ENCODE results near the gene DHRS9. TPM values are rescaled to one million over a fixed set of nuclear protein-coding genes. Genes with fewer than 3 reads are reported as not detected.

The DHRS9 gene
- total and polyA plus RNA-seq, 2 experiments from 2014 or later, result not detected

DNA sequence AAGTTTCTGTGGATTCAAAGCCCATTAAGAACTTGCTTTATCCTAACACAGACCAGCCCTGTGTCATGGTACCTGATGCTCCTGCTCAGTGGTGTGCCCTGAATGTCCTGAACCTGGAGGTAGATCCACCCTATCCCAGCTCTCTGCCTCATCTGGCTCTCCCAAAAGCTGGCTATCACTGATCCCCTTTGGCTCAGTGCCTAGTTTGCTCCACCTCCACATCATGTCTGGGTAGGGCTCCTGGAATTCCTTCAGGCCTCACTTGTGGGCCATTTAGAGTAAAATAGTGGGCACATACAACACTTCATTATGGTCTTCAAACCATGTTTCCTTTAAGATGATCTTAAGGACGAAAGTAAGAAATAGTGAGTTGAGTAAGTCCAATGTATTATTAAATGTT lies 33.5 kb upstream of the DHRS9 start (continued):
- TF ChIP-seq EZH2 (IDR thresholded peaks at IDR 0.05; ENCODE audit: low read depth, unreplicated experiment) (no peak), ZNF331 (CRISPR knock-in tag; IDR thresholded peaks at IDR 0.05; ENCODE audit: low read depth) (no peak), JUNB (IDR thresholded peaks at IDR 0.05; ENCODE audit: unreplicated experiment) (no peak), NANOG (IDR thresholded peaks at IDR 0.05; ENCODE audit: borderline replicate concordance) (no peak), EZH2phosphoT487 (IDR thresholded peaks at IDR 0.05; ENCODE audit: unreplicated experiment) (no peak), POLR2AphosphoS5 (IDR thresholded peaks at IDR 0.05; ENCODE audit: low read depth) (no peak), STAT1 (IDR thresholded peaks at IDR 0.05; ENCODE audit: unreplicated experiment) (no peak)
- TF ChIP-seq, protein P1, sequence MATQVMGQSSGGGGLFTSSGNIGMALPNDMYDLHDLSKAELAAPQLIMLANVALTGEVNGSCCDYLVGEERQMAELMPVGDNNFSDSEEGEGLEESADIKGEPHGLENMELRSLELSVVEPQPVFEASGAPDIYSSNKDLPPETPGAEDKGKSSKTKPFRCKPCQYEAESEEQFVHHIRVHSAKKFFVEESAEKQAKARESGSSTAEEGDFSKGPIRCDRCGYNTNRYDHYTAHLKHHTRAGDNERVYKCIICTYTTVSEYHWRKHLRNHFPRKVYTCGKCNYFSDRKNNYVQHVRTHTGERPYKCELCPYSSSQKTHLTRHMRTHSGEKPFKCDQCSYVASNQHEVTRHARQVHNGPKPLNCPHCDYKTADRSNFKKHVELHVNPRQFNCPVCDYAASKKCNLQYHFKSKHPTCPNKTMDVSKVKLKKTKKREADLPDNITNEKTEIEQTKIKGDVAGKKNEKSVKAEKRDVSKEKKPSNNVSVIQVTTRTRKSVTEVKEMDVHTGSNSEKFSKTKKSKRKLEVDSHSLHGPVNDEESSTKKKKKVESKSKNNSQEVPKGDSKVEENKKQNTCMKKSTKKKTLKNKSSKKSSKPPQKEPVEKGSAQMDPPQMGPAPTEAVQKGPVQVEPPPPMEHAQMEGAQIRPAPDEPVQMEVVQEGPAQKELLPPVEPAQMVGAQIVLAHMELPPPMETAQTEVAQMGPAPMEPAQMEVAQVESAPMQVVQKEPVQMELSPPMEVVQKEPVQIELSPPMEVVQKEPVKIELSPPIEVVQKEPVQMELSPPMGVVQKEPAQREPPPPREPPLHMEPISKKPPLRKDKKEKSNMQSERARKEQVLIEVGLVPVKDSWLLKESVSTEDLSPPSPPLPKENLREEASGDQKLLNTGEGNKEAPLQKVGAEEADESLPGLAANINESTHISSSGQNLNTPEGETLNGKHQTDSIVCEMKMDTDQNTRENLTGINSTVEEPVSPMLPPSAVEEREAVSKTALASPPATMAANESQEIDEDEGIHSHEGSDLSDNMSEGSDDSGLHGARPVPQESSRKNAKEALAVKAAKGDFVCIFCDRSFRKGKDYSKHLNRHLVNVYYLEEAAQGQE (IDR thresholded peaks at IDR 0.05; ENCODE audit: unreplicated experiment), result no peak
- TF ChIP-seq, protein P2, sequence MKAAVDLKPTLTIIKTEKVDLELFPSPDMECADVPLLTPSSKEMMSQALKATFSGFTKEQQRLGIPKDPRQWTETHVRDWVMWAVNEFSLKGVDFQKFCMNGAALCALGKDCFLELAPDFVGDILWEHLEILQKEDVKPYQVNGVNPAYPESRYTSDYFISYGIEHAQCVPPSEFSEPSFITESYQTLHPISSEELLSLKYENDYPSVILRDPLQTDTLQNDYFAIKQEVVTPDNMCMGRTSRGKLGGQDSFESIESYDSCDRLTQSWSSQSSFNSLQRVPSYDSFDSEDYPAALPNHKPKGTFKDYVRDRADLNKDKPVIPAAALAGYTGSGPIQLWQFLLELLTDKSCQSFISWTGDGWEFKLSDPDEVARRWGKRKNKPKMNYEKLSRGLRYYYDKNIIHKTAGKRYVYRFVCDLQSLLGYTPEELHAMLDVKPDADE (IDR thresholded peaks at IDR 0.05), result no peak

DNA sequence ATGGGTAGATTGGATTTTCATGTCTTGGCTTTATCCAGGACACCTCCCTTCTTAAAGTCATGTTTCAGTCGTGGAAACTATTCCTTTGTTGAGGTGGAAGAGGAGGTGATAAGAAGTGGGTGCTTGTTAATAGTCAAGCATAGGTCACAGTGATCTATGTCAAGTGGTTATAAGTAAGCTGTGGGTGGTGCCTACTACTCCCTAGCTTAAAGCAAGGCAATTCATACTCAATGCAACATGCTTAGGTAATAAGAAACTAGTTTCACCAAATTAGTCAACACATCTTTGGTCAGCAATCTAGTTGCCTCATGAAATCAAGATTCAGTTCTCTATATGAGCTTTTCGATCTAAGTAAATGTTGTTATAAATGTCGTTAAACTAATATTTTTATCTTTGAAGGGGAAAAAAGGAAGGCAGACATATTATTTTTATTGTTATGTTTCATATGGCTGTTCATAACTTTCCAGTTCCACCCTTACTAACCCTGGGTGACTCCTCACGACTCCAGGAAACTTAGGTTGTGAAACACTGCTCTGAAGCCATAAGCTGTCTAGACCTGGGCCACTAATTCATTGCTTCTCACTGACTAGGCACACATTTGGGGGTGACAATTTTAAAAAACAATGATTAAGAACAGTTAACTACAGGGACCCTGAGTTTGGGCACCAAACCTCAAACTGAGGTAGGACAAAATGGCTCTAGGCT lies 32.5 kb upstream of the DHRS9 start:
- H3K36me3 Mint-ChIP-seq (ENCODE audit: low read depth), result peaks cover 1% of the 10 kb centered on the region; the same call in 1 of the 3 replicates
- no peaks in the 10 kb centered on the region; the same call in 2 of the 3 replicates for H3K9me3 Mint-ChIP-seq
- DNase-seq (ENCODE audit: low spot score) (no peak), ATAC-seq (no peak)
- no peaks in the 10 kb centered on the region for H3K27me3 Mint-ChIP-seq (ENCODE audit: insufficient read depth, low read depth, poor library complexity)
- Histone ChIP-seq H3K4me2 (no peak overlapping the region), H2AFZ (no peak overlapping the region), H3K4me1 (ENCODE audit: insufficient read depth) (no peaks in the 10 kb centered on the region; the same call in 1 of the 2 replicates), H3K9me2 (ENCODE audit: insufficient read depth) (peaks cover 4% of the 10 kb centered on the region; the same call in 1 of the 2 replicates), H3K79me2 (replicated peaks; ENCODE audit: insufficient read depth) (no peaks in the 10 kb centered on the region), H3K4me3 (no peak overlapping the region), H3K36me3 (ENCODE audit: insufficient read depth) (no peaks in the 10 kb centered on the region), H3K27ac (ENCODE audit: low read depth) (no peak overlapping the region), H4K20me1 (replicated peaks; ENCODE audit: insufficient read depth) (no peaks in the 10 kb centered on the region), H3F3A (replicated peaks; ENCODE audit: low read depth) (no peaks in the 10 kb centered on the region), H3K27me3 (ENCODE audit: insufficient read depth) (no peaks in the 10 kb centered on the region)
- H3K4me1 Mint-ChIP-seq, result peaks cover 4% of the 10 kb centered on the region; the same call in 2 of the 3 replicates
- H3K4me3 Mint-ChIP-seq, result no peak overlapping the region
- H3K27ac Mint-ChIP-seq, result no peak overlapping the region
- TF ChIP-seq, protein P3, sequence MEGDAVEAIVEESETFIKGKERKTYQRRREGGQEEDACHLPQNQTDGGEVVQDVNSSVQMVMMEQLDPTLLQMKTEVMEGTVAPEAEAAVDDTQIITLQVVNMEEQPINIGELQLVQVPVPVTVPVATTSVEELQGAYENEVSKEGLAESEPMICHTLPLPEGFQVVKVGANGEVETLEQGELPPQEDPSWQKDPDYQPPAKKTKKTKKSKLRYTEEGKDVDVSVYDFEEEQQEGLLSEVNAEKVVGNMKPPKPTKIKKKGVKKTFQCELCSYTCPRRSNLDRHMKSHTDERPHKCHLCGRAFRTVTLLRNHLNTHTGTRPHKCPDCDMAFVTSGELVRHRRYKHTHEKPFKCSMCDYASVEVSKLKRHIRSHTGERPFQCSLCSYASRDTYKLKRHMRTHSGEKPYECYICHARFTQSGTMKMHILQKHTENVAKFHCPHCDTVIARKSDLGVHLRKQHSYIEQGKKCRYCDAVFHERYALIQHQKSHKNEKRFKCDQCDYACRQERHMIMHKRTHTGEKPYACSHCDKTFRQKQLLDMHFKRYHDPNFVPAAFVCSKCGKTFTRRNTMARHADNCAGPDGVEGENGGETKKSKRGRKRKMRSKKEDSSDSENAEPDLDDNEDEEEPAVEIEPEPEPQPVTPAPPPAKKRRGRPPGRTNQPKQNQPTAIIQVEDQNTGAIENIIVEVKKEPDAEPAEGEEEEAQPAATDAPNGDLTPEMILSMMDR (conservative IDR thresholded peaks at IDR 0.05; ENCODE audit: low read depth in 2 of 2), result no peak
